CD4-positive, alpha-beta T cell treated with Interleukin-15 for 4 hours (primary cell): ENCODE measurements around the gene UBE2V1.
A peak's percentile ranks its signal among the peaks of the same experiment; 100 is the strongest.
"Not testable (repeated sequence)": the region's sequence is repeated elsewhere in the genome, so short reads cannot be mapped to it uniquely, and the experiment has no call there.

Experiments
- DNase-seq: peaks from one replicate; pipeline ENCODE4 v3.0.0-alpha.2; 2020; ENCODE audit warnings: low spot score

The UBE2V1 gene

DNA sequence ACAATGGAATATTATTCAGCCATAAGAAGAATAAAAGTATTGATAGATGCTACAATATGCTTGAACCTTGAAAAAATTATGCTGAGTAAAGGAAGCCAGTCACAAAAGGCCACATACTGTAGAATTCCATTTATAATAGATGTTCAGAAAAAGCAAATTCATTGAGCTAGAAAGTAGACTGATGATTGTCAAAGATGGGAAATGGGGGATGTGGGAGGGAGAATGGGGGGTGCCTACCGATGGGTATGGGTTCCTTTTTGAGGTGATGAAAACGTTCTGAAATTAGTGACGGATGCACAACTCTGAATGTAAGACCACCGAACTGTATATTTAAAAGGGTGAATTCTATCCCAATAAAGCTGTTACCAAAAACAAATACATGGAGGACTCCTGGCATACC is 18.4 kb downstream of the UBE2V1 start:
- DNase-seq: no peak

DNA sequence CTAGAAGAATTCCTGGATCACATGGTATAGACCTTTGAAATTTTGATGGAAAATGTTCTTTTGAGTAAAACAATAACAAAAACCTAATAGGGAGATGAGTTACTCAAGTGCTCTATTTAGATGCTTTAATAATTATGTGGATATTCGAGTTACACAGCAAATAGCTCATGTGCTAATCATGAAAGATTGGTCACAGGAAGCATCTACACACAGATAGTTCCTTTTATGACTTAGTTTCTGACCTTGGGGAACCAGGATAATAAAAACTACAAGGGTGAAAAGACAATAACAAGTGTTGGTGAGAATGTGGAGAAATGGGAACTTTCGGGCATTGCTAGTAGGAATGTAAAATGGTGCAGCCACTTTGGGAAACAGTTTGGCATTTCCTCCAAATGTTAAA is 19.7 kb downstream of the UBE2V1 start:
- DNase-seq: no peak

DNA sequence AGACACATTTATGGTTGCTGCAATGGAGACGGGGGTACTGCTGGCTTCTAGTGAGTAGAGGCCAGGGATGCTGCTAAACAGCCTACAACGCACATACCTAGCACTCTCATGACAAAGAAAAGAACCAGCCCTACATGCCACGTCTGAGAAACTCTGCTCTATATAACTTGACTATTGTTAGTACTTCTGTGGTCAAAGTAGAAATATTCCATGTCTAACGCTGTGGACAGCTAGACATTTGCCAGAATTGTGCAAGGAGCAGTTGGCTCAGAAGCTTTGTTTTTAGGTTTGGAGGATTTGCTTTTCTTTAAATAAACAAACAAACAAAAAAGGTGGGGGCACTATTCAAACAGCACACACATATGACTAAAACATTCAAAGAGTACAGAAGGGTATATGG is 20.5 kb downstream of the UBE2V1 start:
- no peak for DNase-seq

GRCh38 chr20:50089787-50090177 is 23.2 kb downstream of the UBE2V1 start:
- no peak for DNase-seq

GRCh38 chr20:50089140-50089786 is 23.7 kb downstream of the UBE2V1 start:
- DNase-seq: no peak

DNA sequence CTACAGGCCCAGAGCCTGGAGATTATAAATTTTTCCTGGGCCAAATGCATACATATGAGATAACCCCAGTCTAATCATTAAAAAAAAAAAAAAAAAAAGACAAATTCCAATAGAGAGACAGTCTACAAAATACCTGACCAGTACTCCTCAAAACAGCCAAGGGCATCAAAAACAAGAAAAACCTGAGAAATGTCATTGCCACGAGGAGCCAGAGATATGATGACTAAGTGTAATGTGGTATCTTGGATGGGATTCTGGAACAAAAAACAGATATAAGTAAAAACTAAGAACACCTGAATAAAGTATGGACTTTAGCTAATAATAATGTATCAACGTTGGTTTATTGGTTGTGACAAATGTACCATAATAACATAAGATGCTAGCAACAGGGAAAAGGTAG is 24.9 kb downstream of the UBE2V1 start:
- no peak for DNase-seq

DNA sequence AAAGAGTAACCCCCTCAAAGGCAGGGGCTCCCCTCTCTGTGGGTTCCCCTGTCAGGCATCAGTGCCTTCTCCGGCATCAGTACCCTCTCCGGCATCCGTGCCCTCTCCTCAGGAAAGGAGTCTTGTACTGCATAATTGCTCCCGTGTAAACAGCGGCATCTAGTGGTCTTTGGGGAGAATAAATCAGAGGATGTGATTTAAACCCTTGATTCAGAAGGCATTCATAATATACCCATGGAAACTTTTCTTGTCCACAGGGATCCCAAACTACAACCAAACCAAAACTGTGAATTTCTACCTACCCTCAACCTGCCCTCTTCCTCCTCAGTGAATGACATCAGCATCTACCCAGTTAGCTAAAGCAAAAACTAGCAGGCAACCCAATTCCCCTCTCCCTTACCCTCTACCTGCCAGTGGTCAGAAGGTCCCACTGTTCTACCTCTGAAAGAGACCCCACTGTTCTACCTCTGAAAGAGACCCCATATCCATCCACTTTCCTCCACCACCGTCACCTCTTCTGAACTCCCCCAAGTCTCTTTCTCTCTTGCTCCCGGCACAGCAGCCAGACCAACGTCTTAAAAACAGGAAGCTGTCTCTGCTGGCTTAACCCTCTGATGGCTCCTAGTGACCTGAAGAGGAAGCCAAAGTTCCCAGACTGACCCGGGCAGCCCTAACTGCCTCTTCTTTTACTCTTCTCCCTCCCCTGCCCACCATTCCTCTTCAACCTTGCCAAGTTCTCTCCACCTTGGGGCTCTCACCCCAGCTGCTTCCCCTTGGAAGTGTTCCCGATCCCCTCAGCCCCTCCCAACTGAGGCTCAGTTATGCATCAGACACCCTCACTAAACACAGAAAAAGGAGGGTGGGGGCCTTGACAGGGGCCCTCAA is 27.2 kb downstream of the UBE2V1 start:
- DNase-seq: peak; percentile 52

DNA sequence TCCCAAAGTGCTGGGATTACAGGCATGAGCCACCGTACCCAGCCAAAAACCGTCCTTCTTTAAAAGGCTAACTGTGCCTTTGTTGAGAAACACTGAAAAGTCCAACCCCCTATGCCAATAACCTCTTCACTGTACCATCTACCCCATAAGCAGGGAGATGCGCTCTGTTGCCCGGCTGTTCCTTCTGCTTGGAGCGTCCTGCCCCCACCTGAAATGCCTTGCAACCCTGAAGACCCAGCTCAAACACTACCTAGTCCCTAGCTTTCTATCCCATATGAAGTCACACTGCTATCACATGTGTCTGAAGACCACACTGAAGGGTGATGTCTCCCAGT is 27.8 kb downstream of the UBE2V1 start:
- no peak for DNase-seq

GRCh38 chr20:50083034-50083433 is 29.9 kb downstream of the UBE2V1 start:
- no peak for DNase-seq

- DNase-seq: not testable (repeated sequence)
Observed at GRCh38 chr20:50082056-50082455, 30.9 kb downstream of the UBE2V1 start.

GRCh38 chr20:50077818-50078601 is 34.9 kb downstream of the UBE2V1 start:
- DNase-seq: no peak

GRCh38 chr20:50073500-50073899 is 39.5 kb downstream of the UBE2V1 start:
- DNase-seq: no peak

GRCh38 chr20:50071039-50071888 is 41.7 kb downstream of the UBE2V1 start:
- peak; percentile 89 for DNase-seq

DNA sequence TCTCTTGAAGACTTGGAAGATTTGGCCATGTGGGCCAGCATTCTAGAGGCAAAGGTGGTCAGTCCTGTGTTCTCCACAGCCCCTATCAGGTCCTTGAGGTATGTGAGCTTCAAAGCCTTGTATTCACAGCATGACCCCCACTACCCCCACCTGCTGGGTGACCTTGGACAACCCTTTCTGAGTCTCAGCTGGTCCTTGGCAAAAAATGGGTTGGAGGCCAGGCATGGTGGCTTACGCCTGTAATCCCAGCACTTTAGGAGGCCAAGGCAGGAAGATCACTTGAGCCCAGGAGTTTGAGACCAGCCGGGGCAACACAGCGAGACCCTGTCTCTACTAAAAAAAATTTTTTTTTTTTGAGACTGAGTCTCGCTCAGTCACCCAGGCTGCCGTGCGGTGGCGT is 42.6 kb downstream of the UBE2V1 start:
- no peak for DNase-seq

- no peak for DNase-seq
Observed at GRCh38 chr20:50068041-50068651, 44.8 kb downstream of the UBE2V1 start.

GRCh38 chr20:50067461-50067860 is 45.5 kb downstream of the UBE2V1 start:
- DNase-seq: no peak

DNA sequence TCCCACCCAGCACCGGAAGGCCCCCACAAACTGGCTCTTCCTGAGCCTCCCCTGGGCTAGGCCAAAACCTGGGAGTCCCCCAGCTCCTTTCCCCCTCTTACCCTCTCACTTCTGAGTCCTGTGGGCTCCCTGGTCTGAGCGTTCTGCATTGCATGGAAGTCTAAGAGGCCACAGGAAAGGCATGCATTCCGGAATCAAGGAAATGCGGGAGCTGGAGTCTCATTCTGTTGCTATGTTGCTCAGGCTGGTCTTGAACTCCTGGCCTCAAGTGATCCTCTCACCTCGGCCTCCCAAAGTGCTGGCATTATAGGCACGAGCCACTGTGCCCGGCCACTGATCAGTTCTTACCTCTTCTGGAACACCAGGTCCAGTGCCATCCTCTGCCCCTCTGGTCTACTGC is 45.9 kb downstream of the UBE2V1 start:
- no peak for DNase-seq

DNA sequence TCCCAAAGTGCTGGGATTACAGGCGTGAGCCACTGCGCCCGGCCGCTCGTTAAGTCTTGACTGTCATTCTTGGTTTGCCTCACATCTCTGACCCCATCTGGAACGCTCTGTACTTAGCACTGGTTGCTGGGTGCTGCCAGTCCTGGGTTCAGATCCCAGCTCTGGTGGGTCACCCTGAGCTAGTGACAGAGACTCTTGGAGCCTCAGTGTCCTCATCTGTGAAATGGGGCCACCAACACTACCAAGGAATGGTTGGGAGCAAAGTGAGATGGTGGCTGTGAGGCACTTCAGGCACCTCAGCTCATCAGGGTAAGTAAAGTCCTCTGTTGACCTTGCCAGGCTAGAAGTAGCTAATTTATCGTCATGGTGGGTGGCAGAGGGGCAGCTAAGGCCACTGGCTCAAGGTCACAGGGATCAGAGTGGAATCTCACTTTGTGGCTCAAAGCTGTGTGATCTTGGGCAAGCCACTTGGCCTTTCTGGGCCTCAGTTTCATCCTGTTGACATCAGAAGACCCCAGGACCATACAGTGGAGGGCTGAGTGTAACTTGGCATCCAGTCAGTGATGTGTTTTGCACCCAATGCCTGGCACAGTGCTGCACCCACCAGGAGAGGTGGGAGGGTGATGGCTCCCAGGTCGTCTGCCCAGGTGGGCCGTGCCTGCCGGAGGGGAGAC is 46.7 kb downstream of the UBE2V1 start:
- DNase-seq: no peak

DNA sequence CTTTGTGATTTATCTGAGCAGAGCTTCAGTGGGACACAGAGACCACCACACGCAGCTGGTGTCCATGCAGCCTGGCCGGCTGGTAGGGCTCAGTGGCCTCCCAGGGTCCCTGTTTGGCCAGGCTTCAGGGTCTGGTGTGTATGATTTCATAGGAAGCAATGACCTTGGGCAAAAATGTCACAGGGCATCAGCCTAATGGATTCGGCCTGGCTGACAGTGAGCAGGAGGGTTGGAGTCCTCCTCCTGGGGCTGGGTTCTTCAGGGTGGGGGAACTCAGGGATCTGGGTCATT is 47.7 kb downstream of the UBE2V1 start:
- DNase-seq: no peak

GRCh38 chr20:50063763-50064162 is 49.2 kb downstream of the UBE2V1 start:
- DNase-seq: not testable (repeated sequence)
